Parathyroid adenoma (tissue), 2 donors: ENCODE measurements around the gene ZBP1.

Experiments used
- H2AFZ ChIP-seq: fragments of 300-600 bp; sonication (generic); one replicate; pipeline ENCODE4 v1.7.0; 2017; ENCODE audit warnings: antibody characterized with exemption, mild to moderate bottlenecking
- H3K27ac ChIP-seq: fragments of 300-600 bp; sonication (generic); one replicate; pipeline ENCODE4 v1.7.0; 2017
- H3K27me3 ChIP-seq: fragments of 300-600 bp; sonication (generic); one replicate; pipeline ENCODE4 v1.7.0; 2017; ENCODE audit warnings: low read length; ENCODE audit not compliant: control insufficient read depth, insufficient read depth
- H3K36me3 ChIP-seq: fragments of 300-600 bp; sonication (generic); one replicate; pipeline ENCODE4 v1.7.0; 2017; ENCODE audit warnings: low read length; ENCODE audit not compliant: control insufficient read depth, insufficient read depth
- H3K4me1 ChIP-seq: fragments of 300-600 bp; sonication (generic); one replicate; pipeline ENCODE4 v1.7.0; 2017; ENCODE audit warnings: control low read depth
- H3K4me2 ChIP-seq: fragments of 300-600 bp; sonication (generic); one replicate; pipeline ENCODE4 v1.7.0; 2017; ENCODE audit warnings: low read length
- H3K4me3 ChIP-seq: fragments of 300-600 bp; sonication (generic); one replicate; pipeline ENCODE4 v1.7.0; 2017; ENCODE audit warnings: low read depth, low read length
- H3K79me2 ChIP-seq: fragments of 300-600 bp; sonication (generic); one replicate; pipeline ENCODE4 v1.7.0; 2017; ENCODE audit warnings: control low read depth
- H3K9ac ChIP-seq: fragments of 300-600 bp; sonication (generic); one replicate; pipeline ENCODE4 v1.7.0; 2017; ENCODE audit warnings: mild to moderate bottlenecking
- H3K9me3 ChIP-seq: fragments of 300-600 bp; sonication (generic); one replicate; pipeline ENCODE4 v1.7.0; 2017; ENCODE audit warnings: low read length; ENCODE audit not compliant: control insufficient read depth
- CTCF ChIP-seq: fragments of 300-600 bp; sonication (generic); IDR thresholded peaks from one replicate; pipeline ENCODE4 v1.7.0; 2017; ENCODE audit warnings: antibody characterized with exemption, mild to moderate bottlenecking
- donor health status: primary hyperparathyroidism.

The ZBP1 gene

DNA sequence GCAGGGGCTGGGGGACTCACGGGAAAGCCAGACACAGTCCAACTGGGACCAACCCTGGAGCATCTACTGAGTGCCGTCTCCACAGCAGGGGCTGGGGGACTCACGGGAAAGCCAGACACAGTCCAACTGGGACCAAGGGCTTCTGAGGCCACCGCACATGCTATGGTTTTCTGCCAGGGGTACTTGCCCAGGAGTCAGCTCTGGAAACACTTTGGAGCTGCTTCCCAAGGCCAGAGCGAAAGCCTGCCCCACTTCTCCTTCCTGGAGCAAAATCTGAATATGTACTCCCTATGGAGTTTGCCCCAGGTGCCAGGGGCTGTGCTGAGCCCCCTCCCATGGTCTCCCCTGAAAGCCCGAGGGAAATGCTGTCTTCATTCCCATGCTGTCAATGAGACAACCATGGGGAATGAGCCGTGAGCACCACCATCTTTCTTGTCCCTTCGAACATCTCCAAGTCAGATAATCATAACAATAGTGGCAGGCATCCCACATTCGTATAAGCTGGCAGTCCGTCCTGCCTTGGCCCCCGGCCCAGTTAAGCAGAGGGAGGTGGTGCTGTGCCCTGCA lies 40.8 kb downstream of the ZBP1 start:
- H3K4me3 ChIP-seq: no peak overlapping the region
- no peaks in the 10 kb centered on the region for H3K9me3 ChIP-seq
- no peak overlapping the region for H3K4me2 ChIP-seq
- TF ChIP-seq CTCF: no peak
- no peak overlapping the region for H3K27ac ChIP-seq
- H3K36me3 ChIP-seq: no peaks in the 10 kb centered on the region
- no peaks in the 10 kb centered on the region for H3K27me3 ChIP-seq
- no peak overlapping the region for H2AFZ ChIP-seq
- no peaks in the 10 kb centered on the region for H3K79me2 ChIP-seq
- no peaks in the 10 kb centered on the region for H3K4me1 ChIP-seq
- H3K9ac ChIP-seq: no peak overlapping the region

GRCh38 chr20:57578476-57579165 lies 41.6 kb downstream of the ZBP1 start:
- Histone ChIP-seq H3K27ac (no peak overlapping the region), H3K4me2 (no peak overlapping the region), H3K27me3 (no peaks in the 10 kb centered on the region), H2AFZ (no peak overlapping the region), H3K4me1 (no peaks in the 10 kb centered on the region), H3K79me2 (no peaks in the 10 kb centered on the region), H3K9ac (no peak overlapping the region), H3K36me3 (no peaks in the 10 kb centered on the region), H3K9me3 (no peaks in the 10 kb centered on the region), H3K4me3 (no peak overlapping the region)
- no peak for TF ChIP-seq CTCF

GRCh38 chr20:57577679-57578475 lies 42.3 kb downstream of the ZBP1 start:
- no peak for TF ChIP-seq CTCF
- Histone ChIP-seq H3K4me3 (no peak overlapping the region), H3K9me3 (no peaks in the 10 kb centered on the region), H3K36me3 (no peaks in the 10 kb centered on the region), H3K4me1 (no peaks in the 10 kb centered on the region), H3K27me3 (no peaks in the 10 kb centered on the region), H3K9ac (no peak overlapping the region), H3K79me2 (no peaks in the 10 kb centered on the region), H2AFZ (no peak overlapping the region), H3K27ac (no peak overlapping the region), H3K4me2 (no peak overlapping the region)

GRCh38 chr20:57576617-57577550 lies 43.3 kb downstream of the ZBP1 start:
- no peaks in the 10 kb centered on the region for H3K9me3 ChIP-seq
- no peaks in the 10 kb centered on the region for H3K27me3 ChIP-seq
- H3K79me2 ChIP-seq: no peaks in the 10 kb centered on the region
- no peaks in the 10 kb centered on the region for H3K4me1 ChIP-seq
- H3K27ac ChIP-seq: no peak overlapping the region
- no peak overlapping the region for H3K9ac ChIP-seq
- H3K4me2 ChIP-seq: no peak overlapping the region
- H3K36me3 ChIP-seq: no peaks in the 10 kb centered on the region
- no peak for TF ChIP-seq CTCF
- H2AFZ ChIP-seq: no peak overlapping the region
- no peak overlapping the region for H3K4me3 ChIP-seq
